ENCODE measurements around the gene ZNF784.

DNA sequence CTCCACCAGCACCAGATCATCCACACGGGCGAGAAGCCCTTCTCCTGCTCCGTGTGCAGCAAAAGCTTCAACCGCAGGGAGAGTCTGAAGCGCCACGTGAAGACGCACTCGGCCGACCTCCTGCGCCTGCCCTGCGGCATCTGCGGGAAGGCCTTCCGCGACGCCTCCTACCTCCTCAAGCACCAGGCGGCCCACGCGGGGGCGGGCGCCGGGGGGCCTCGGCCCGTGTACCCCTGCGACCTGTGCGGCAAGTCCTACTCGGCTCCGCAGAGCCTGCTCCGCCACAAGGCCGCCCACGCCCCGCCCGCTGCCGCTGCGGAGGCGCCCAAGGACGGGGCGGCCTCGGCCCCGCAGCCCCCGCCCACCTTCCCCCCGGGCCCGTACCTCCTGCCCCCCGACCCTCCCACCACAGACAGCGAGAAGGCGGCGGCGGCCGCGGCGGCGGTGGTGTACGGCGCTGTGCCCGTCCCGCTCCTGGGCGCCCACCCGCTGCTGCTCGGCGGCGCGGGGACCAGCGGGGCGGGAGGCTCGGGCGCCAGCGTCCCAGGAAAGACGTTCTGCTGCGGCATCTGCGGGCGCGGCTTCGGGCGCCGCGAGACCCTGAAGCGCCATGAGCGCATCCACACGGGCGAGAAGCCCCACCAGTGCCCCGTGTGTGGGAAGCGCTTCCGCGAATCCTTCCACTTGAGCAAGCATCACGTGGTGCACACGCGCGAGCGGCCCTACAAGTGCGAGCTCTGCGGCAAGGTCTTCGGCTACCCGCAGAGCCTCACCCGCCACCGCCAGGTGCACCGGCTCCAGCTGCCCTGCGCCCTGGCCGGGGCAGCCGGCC is 9.4 kb downstream of the ZNF784 start:
- no peak for TF ChIP-seq EZH2 (IDR thresholded peaks at IDR 0.05; ENCODE audit: insufficient read depth, poor library complexity, severe bottlenecking)
- TF ChIP-seq EZH2phosphoT487 (IDR thresholded peaks at IDR 0.05; ENCODE audit: insufficient read depth, low read depth): no peak
